ENCODE results near the gene CAMSAP1. TPM values are rescaled to one million over a fixed set of nuclear protein-coding genes. Genes with fewer than 3 reads are reported as not detected.

The CAMSAP1 gene
- total and polyA plus RNA-seq, 9 of the 15 experiments (the other 6 are each of a cell fraction or from before 2014, with no cell fraction given) = 1.5 to 28.8 (median 14.3) TPM

- intact Hi-C loops (cut with micrococcal nuclease) = no loop called here
- no peak overlapping the region for H3K4me2 ChIP-seq (ENCODE audit: insufficient read depth, low read length)
- no peaks in the 10 kb centered on the region for H3K9me1 ChIP-seq (ENCODE audit: control insufficient read depth, insufficient read depth, low read length)
- no peaks in the 10 kb centered on the region for H3K36me3 ChIP-seq (ENCODE audit: control insufficient read depth, insufficient read depth, low read length)
- no peak for ATAC-seq
- no peak overlapping the region for H2AFZ ChIP-seq (ENCODE audit: low read depth, low read length)
- H3K27me3 ChIP-seq (ENCODE audit: control insufficient read depth in 2 of 2, insufficient read depth in 2 of 2, low read length in 2 of 2) = peaks cover 4 to 64% of the 10 kb centered on the region in 2 experiments; a peak in 4 of 5 replicates
- no peak overlapping the region for H3K4me3 ChIP-seq
- in situ Hi-C loops (cut with MboI) = no loop called here
- no peak for DNase-seq (ENCODE audit: extremely low read depth in 1 of 4, low spot score in 3 of 4)
- no TSS peak for BruUV-seq (replicated peaks)
- H3K4me1 ChIP-seq (replicated peaks in 1 of 2; ENCODE audit: control insufficient read depth in 2 of 2, insufficient read depth in 2 of 2, low read length in 2 of 2) = peaks cover 0 to 26% of the 10 kb centered on the region in 2 experiments; a peak in 1 of 5 replicates
- H3K27ac ChIP-seq (ENCODE audit: extremely low read depth, low read depth, low read length) = no peak overlapping the region
- WGBS (ENCODE audit: insufficient coverage, low coverage, missing lambda C conversion rate) = 3% methylated on average over 9 of the region's 10 CpGs
- no peak for FAIRE-seq
- TF ChIP-seq GABPB2 (CRISPR knock-in tag; conservative IDR thresholded peaks at IDR 0.05) (no peak), USF1 (CRISPR knock-in tag; IDR thresholded peaks at IDR 0.05) (no peak), ZBTB26 (CRISPR knock-in tag; IDR thresholded peaks at IDR 0.05) (no peak), NFXL1 (CRISPR knock-in tag; IDR thresholded peaks at IDR 0.05) (no peak), UBTF (IDR thresholded peaks at IDR 0.05; ENCODE audit: borderline replicate concordance in 1 of 2, low read depth in 2 of 2, low read length in 2 of 2) (no peak), ZNF146 (CRISPR knock-in tag; IDR thresholded peaks at IDR 0.05; ENCODE audit: unreplicated experiment) (no peak), FOSL1 (tag; conservative IDR thresholded peaks at IDR 0.05) (no peak), MITF (IDR thresholded peaks at IDR 0.05) (no peak), HDAC3 (IDR thresholded peaks at IDR 0.05; ENCODE audit: borderline replicate concordance, partially characterized antibody) (no peak)
- ChIA-PET POLR2A (interaction anchor here (0.6 kb wide), 1 partner anchor 90 kb away, joined by 3 read pairs; no protein-coding TSS in a partner anchor), CTCF (ENCODE audit: low intra/inter-chr PET ratio) (interaction anchor here (0.7 kb wide), 1 partner anchor 10 kb away, joined by 3 read pairs; no protein-coding TSS in a partner anchor)
- no peaks in the 10 kb centered on the region for H3K79me2 ChIP-seq (ENCODE audit: control insufficient read depth, insufficient read depth, low read length)
- H3K9ac ChIP-seq (ENCODE audit: insufficient read depth in 1 of 2, low read depth in 2 of 2, low read length in 2 of 2) = no peak overlapping the region; a peak in 1 of 4 replicates
- peaks cover 5% of the 10 kb centered on the region; the same call in 1 of the 2 replicates for H4K20me1 ChIP-seq (replicated peaks; ENCODE audit: control insufficient read depth, insufficient read depth, low read length)
- H3K9me3 ChIP-seq (replicated peaks; ENCODE audit: control insufficient read depth, insufficient read depth, low read depth, low read length) = no peaks in the 10 kb centered on the region
Measured at GRCh38 chr9:135758870-135759269, 148.5 kb downstream of the CAMSAP1 start.
